GM12878 (cell line): ENCODE data around the gene SLC43A1. TPM values are rescaled to one million over a fixed set of nuclear protein-coding genes. Genes with fewer than 3 reads are reported as not detected.

Experiments
- ATAC-seq: fragments of 200-7000 bp; cut with Tn5 transposase; 3 replicates; pipeline ENCODE4 v1.9.1; 2020; ENCODE audit warnings: mild to moderate bottlenecking, moderate library complexity
- BruUV-seq: library from RNA; stranded (reverse); fragments of 400-500 nt; replicated peaks from 2 replicates; lab custom pipeline; 2021; lab: Mats Ljungman, UMichigan
- CTCF ChIA-PET: fragments of 300-600 bp; sonication (Branson Sonifier 250); formaldehyde crosslinking; extraction: SDS; loops from one replicate; lab custom pipeline; 2021; ENCODE audit warnings: inconsistent platforms; lab: Yijun Ruan, JAX
- POLR2A ChIA-PET: fragments of 350-600 bp; formaldehyde crosslinking; extraction: SDS; loops from one replicate; lab custom pipeline; 2021; ENCODE audit warnings: inconsistent platforms; lab: Charles Lee
- RAD21 ChIA-PET: fragments of 300-600 bp; sonication (Branson Sonifier 250); formaldehyde crosslinking; loops from one replicate; lab custom pipeline; 2023; ENCODE audit warnings: antibody characterized with exemption; ENCODE audit not compliant: unreplicated experiment; lab: Charles Lee
- SMC1A ChIA-PET: fragments of 300-600 bp; sonication (Branson Sonifier 250); formaldehyde crosslinking; loops from one replicate; lab custom pipeline; 2023; ENCODE audit not compliant: unreplicated experiment, uncharacterized antibody; lab: Charles Lee
- DNase-seq: peaks from one replicate; pipeline ENCODE4 v3.0.0-alpha.2; 2011; ENCODE audit warnings: low read depth, low spot score
- FAIRE-seq: peaks from 3 replicates; lab custom pipeline; 2011; peaks lifted over from hg19 to GRCh38; lab: Jason Lieb, UNC
- H2AFZ ChIP-seq: 2 replicates; pipeline ENCODE4 v1.6.0; 2011; ENCODE audit warnings: low read depth, low read length, control low read depth; ENCODE audit not compliant: control insufficient read depth
- H3K27ac ChIP-seq: 2 replicates; pipeline ENCODE4 v1.5.1; 2011; ENCODE audit warnings: control low read depth; ENCODE audit not compliant: control insufficient read depth, insufficient read depth
- H3K27me3 ChIP-seq, 2 experiments: replicated peaks in 1 of 2; 2 replicates each; pipeline versions ENCODE4 v1.6.0 to v1.6.1; 2011; ENCODE audit warnings: low read length in 1 of 2; ENCODE audit not compliant: control insufficient read depth in 2 of 2, insufficient read depth in 2 of 2
- H3K36me3 ChIP-seq, 2 experiments: 2 replicates each; pipeline ENCODE4 v1.5.1; 2011; ENCODE audit warnings: low read length in 1 of 2; ENCODE audit not compliant: control insufficient read depth in 2 of 2, insufficient read depth in 2 of 2
- H3K4me1 ChIP-seq: 2 replicates; pipeline ENCODE4 v1.6.1; 2011; ENCODE audit warnings: mild to moderate bottlenecking, low read length, moderate library complexity, mixed read lengths; ENCODE audit not compliant: control insufficient read depth, insufficient read depth
- H3K4me2 ChIP-seq: 2 replicates; pipeline ENCODE4 v1.6.0; 2011; ENCODE audit warnings: control low read depth; ENCODE audit not compliant: control insufficient read depth, insufficient read depth
- H3K4me3 ChIP-seq: fragments of 200-600 bp; sonication (generic); 2 replicates; pipeline ENCODE4 v1.5.1; 2016
- H3K79me2 ChIP-seq: 2 replicates; pipeline ENCODE4 v1.6.0; 2011; ENCODE audit warnings: low read length; ENCODE audit not compliant: control insufficient read depth, insufficient read depth
- H3K9ac ChIP-seq: 2 replicates; pipeline ENCODE4 v1.8.0; 2011; ENCODE audit warnings: low read length, control low read depth, mixed read lengths; ENCODE audit not compliant: control insufficient read depth, insufficient read depth
- H3K9me3 ChIP-seq: replicated peaks from 3 replicates; pipeline ENCODE4 v1.5.1; 2011; ENCODE audit warnings: mild to moderate bottlenecking, low read length; ENCODE audit not compliant: control insufficient read depth, insufficient read depth
- H4K20me1 ChIP-seq: 2 replicates; pipeline ENCODE4 v1.6.0; 2011; ENCODE audit not compliant: control insufficient read depth, insufficient read depth
- EZH2 ChIP-seq: IDR thresholded peaks from 2 replicates; pipeline ENCODE4 v1.6.1; 2012; ENCODE audit warnings: low read depth, mild to moderate bottlenecking, control low read depth, inconsistent platforms, low read length, borderline replicate concordance; ENCODE audit not compliant: control insufficient read depth
- IKZF2 ChIP-seq, 2 experiments: fragments of 450-650 bp; IDR thresholded peaks; 2 replicates each; pipeline ENCODE4 v1.6.1; 2017; ENCODE audit warnings: mild to moderate bottlenecking in 2 of 2, moderate library complexity in 2 of 2
- REST ChIP-seq: IDR thresholded peaks from 2 replicates; pipeline ENCODE4 v1.6.1; 2012; ENCODE audit warnings: mild to moderate bottlenecking, low read depth, low read length
- SMARCA5 ChIP-seq: fragments of 450-650 bp; IDR thresholded peaks from 2 replicates; pipeline ENCODE4 v1.6.1; 2017; ENCODE audit warnings: mild to moderate bottlenecking
- ZSCAN29 ChIP-seq: fragments of 450-650 bp; IDR thresholded peaks from 2 replicates; pipeline ENCODE4 v1.6.1; 2017; ENCODE audit warnings: mild to moderate bottlenecking, moderate library complexity
- WGBS: methylation state at CpG from one replicate; pipeline ENCODE4 v1.1.6; 2016; ENCODE audit warnings: low lambda C conversion rate; ENCODE audit not compliant: insufficient replicate concordance, insufficient coverage; ENCODE audit errors: missing lambda C conversion rate; 5-methylcytosine and 5-hydroxymethylcytosine counted together
- in situ Hi-C: fragments of 300-500 bp; cut with MboI; formaldehyde crosslinking; loops from 9 replicates; pipeline ENCODE4 v1.14.3; 2018; ENCODE audit warnings: mixed read lengths
- intact Hi-C: fragments of 100-400 bp; cut with micrococcal nuclease; formaldehyde crosslinking; loops from one replicate; pipeline ENCODE4 v1.14.2; 2022; ENCODE audit not compliant: unreplicated experiment
- polyA plus RNA-seq, 11 experiments: library from polyadenylated mRNA; depleted of rRNA in 4 of 11; unstranded in 6 of 11; stranded (reverse) in 5 of 11; fragments of >200 nt; fragmentation: Nextera tagmentation in 4 of 11; fragmentation: Illumina TruSeq in 1 of 11; extraction: Ambion mirVana in 4 of 11; extraction: Trizol in 1 of 11; gene quantifications; 1 replicate in 1 of 11; 2 replicates in 10 of 11; pipeline versions ENCODE4 v1.2.1 to v1.2.3, GENCODE V29; 2011 to 2016; ENCODE audit warnings: inconsistent platforms in 2 of 11, missing spikeins in 2 of 11, low read depth in 1 of 11
- total RNA-seq, 4 experiments: library from RNA; depleted of rRNA in 3 of 4; stranded (reverse); fragments of >200 nt in 3 of 4; fragmentation: Illumina TruSeq in 1 of 4; extraction: Trizol in 1 of 4; gene quantifications; 2 replicates each; pipeline versions ENCODE4 v1.2.1 to v1.2.3, GENCODE V29; 2013 to 2021
- TF ChIP-seq, protein P1 (sequence below): fragments of 450-650 bp; IDR thresholded peaks from 2 replicates; pipeline ENCODE4 v1.6.1; 2017; ENCODE audit warnings: mild to moderate bottlenecking, moderate library complexity

Gene SLC43A1
- total and polyA plus RNA-seq, 10 of the 15 experiments (the other 5 are each of a cell fraction or from before 2014, with no cell fraction given), result 1.0 to 17.8 (median 12.6) TPM

- 97% methylated on average over 7 of the region's 7 CpGs for whole genome bisulfite sequencing
- ChIA-PET CTCF (interaction anchor here (0.8 to 2.9 kb wide), 6 partner anchors 15 to 95 kb away, joined by 4 to 18 read pairs (median 13); partner anchors contain the start of gene UBE2L6), RAD21 (interaction anchor here (1.0 to 2.2 kb wide), 5 partner anchors 19 to 254 kb away, joined by 3 to 9 read pairs (median 5); partner anchors contain the start of gene UBE2L6), POLR2A (interaction anchor here (0.6 to 1.2 kb wide), 2 partner anchors 19 to 96 kb away, joined by 3 to 6 read pairs; no protein-coding TSS in a partner anchor), SMC1A (interaction anchor here (1.1 to 1.5 kb wide), 2 partner anchors 15 to 22 kb away, joined by 3 read pairs; no protein-coding TSS in a partner anchor)
- Histone ChIP-seq H3K27ac (no peak overlapping the region), H3K79me2 (no peaks in the 10 kb centered on the region), H3K9ac (no peak overlapping the region), H4K20me1 (no peaks in the 10 kb centered on the region), H2AFZ (no peak overlapping the region), H3K4me2 (no peak overlapping the region), H3K36me3 (peaks cover 8 to 10% of the 10 kb centered on the region in 2 experiments), H3K4me1 (peaks cover 15% of the 10 kb centered on the region), H3K27me3 (no peaks in the 10 kb centered on the region), H3K9me3 (no peaks in the 10 kb centered on the region), H3K4me3 (no peak overlapping the region)
- BruUV-seq, result no TSS peak
- ATAC-seq, result no peak
- intact Hi-C loops, result no loop called here
- no peak for DNase-seq
- in situ Hi-C loops, result no loop called here
- TF ChIP-seq IKZF2 (IDR thresholded peaks at IDR 0.05), result no peak
- TF ChIP-seq ZSCAN29, result no peak
- no peak for TF ChIP-seq EZH2
- no peak for TF ChIP-seq SMARCA5
- no peak for TF ChIP-seq REST
- TF ChIP-seq, protein P1, sequence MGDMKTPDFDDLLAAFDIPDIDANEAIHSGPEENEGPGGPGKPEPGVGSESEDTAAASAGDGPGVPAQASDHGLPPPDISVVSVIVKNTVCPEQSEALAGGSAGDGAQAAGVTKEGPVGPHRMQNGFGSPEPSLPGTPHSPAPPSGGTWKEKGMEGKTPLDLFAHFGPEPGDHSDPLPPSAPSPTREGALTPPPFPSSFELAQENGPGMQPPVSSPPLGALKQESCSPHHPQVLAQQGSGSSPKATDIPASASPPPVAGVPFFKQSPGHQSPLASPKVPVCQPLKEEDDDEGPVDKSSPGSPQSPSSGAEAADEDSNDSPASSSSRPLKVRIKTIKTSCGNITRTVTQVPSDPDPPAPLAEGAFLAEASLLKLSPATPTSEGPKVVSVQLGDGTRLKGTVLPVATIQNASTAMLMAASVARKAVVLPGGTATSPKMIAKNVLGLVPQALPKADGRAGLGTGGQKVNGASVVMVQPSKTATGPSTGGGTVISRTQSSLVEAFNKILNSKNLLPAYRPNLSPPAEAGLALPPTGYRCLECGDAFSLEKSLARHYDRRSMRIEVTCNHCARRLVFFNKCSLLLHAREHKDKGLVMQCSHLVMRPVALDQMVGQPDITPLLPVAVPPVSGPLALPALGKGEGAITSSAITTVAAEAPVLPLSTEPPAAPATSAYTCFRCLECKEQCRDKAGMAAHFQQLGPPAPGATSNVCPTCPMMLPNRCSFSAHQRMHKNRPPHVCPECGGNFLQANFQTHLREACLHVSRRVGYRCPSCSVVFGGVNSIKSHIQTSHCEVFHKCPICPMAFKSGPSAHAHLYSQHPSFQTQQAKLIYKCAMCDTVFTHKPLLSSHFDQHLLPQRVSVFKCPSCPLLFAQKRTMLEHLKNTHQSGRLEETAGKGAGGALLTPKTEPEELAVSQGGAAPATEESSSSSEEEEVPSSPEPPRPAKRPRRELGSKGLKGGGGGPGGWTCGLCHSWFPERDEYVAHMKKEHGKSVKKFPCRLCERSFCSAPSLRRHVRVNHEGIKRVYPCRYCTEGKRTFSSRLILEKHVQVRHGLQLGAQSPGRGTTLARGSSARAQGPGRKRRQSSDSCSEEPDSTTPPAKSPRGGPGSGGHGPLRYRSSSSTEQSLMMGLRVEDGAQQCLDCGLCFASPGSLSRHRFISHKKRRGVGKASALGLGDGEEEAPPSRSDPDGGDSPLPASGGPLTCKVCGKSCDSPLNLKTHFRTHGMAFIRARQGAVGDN, result no peak
- FAIRE-seq, result no peak
Measured at GRCh38 chr11:57546451-57546850, 30.9 kb upstream of the SLC43A1 start.
